HG03139 (cell line): ENCODE data around the gene APBB3.

ENCODE experiments used
- ATAC-seq: cut with Tn5 transposase; IDR thresholded peaks from one replicate; pipeline ENCODE4 v1.9.1; 2021; ENCODE audit not compliant: unreplicated experiment

APBB3 gene

DNA sequence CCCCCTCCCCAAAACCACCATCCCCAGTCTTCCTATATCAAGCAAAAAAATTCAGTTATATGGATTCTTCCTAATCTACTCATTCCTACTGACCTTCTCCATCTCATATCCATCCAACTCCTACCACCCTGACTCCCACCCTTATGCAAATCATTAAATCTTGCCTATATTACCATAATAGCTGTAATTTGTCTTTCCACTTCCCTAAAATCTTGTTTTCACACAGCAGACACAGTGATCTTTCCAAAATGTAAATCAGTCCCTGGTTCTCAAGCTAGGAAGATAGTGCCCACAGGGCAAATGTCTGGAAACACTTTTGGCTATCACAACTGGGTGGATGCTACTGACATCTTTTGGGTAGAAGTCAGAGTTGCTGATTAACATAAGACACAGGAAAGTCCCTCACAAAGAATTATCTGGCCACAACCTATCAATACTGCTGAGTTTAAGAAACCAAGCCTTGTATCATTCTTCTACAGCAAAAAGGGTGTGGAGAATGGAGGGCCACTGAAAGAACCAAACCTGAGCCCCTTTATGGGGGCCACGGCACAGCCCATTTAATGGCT, 8.6 kb downstream of the APBB3 start:
- no peak for ATAC-seq

DNA sequence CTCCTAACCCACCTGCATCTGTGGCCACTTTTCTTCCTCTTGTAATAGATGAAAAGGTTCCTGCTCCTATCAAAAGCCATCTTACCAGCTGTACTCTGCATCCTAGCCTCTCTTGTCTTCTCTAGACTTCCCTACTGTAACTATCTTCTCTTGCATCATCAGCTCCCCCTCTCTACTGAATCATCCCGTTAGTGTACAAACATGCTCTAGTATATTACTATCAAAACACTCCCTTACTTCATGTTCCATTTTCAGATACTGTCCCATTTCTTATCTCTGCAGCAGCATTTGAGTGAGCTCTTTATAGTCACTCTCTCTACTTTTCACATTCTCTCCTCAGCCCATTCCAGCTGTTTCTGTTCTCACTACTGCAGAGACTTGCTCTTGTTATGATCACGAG, 9.9 kb downstream of the APBB3 start:
- ATAC-seq: no peak

DNA sequence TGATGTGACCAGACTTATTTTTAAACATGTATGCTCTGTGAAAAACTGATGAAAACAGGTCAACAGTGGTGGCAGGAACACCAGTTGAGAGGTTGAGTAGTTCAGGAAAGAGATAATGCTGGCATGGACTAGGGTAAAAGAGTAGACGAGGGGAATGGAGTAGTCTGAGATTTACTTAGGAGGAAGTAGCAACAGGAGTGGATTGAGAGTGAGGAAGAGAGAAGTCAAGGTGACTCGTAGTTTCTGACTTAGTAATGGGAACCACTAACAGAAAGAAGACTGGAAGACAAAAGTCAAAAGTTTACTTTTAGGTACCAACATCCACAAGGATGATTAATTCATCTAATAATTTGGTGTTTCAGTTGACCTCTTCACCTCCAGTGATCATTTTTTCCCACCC, 10.7 kb downstream of the APBB3 start:
- no peak for ATAC-seq

DNA sequence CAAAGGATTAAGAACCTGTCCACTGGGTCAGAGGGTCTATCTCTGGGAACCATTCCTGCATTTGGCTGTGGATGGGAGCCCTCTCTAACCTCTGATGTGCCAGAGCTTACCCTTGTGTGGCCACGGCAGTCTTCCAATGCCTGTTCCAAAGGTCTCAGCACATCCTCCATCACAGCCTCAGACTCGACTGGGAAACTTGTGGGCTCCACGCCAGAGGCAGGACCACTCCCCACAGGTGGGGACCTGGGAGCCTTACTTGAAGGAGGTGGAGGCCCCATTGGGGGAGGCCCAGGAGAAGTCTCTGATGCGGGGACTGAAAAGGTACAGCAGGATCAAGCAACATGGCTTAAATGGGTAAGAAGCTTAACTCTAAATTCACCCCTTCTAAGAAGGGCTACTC, 12.5 kb downstream of the APBB3 start:
- no peak for ATAC-seq

DNA sequence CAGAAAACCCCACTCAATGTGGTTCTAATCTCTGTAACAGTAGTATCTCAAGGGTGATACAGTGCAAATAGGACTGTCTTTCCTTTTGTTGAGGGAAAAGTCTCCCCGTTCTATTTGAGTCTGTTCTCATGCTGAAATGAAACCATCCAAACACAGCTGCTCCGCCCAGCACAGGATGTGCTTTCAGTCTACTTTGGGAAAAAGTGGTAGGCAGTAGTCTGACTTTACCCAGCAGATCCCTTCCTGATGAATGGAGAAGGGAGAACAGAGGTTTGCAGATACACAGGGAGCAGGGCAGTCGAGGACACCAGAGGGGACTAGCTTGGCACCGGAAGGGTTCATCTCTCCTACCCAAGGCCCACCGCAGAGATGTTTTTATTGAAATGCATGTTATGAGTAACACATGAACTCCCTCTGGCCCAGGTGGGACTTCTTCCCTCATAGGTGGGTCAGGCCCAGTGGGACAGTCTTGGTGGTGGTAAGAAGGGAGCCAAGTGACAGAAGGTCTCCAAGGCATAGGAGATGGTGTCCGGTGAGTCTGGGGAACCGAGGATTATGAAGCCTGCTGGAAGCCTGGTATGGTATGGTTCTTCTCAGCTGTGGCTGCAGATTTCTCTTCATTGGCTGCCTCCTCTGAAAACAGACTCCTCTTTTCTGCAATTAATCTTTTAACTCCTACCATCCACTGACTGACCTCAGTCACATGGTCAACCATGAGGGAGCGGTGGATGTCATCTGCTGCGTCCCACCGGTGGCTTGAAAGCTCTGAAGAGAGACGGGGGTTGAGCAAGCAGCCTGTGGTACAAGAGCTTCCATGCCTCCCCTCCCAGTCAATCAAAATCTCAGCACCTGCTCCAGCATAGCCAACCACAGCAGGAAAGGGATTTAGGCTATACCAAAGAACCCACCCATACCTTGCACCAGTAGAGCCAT, 14.0 kb downstream of the APBB3 start:
- ATAC-seq: no peak

DNA sequence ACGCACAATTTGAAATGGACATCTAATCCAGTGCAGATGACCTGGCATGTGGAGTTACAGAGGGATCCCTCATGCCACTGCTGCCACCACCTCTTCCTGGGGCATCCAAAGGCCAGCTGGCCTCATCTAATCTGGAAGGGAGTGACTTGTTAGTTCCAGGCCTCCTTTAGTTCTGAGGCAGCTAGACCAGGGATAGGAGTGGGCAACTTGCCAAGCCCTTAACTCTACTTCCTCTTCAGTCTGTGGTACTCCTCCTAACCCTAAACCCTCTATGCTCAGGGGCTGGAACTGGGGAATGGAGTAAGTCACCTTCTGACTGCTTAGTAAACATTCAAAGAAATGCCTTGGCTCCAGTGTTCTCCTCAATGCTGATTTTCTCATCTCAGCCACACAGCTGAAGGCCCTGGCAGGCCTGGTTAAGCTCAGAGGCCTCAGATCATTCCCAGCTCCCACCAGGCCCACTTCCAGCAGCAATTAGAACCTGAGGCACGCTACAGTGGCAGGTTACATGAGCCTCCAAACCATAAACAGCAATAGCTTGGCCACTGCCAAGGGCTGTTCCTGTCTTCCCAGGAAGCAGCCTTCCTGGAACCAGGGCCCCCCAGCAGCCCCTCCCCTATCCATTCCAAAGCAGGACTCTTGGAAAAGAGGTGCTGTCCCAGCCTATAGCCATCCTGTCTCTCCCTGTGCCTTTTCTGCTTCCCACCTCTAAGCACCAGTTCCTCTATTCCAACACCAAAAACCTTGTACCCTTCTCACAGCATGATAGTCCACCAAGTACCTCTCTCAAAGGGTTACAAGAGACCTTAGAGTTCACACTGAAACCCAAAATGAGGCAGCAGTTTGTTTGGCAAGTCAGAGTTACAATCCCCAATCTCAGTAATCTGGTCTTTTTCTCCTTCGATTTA, 14.9 kb downstream of the APBB3 start:
- no peak for ATAC-seq

DNA sequence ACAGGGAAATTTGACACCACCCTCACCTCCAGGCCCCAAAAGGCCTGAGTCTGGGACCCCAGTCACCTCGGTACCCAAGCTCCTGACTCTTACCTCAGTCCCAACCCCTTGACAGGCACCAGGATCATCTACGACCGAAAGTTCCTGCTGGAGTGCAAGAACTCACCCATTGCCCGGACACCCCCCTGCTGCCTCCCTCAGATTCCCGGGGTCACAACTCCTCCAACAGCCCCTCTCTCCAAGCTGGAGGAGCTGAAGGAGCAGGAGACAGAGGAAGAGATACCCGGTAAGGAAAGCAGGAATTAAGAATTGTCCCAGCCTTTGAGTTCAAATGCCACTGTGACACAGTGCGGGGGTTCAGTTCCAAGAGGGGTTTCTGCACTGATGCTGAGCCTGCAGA, 15.6 kb downstream of the APBB3 start:
- ATAC-seq: no peak

DNA sequence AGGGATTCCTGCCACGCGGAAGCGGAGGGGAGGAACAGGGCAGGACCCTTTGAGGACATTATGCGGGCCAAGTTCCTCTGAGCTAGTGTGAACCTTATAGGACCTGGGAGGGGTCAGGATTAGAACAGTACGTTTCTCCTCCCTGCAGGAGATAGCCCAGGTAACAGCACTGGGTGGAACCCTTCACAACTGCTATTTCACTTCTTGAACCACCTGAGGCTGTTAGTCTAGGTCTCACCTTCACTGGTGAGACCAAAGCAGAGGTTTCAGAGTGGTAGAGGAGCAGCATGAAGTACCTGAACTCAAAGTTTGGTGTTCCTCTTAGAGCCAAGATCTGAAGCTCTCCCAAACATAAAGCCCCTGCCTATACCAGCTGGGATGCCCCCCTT, 16.1 kb downstream of the APBB3 start:
- no peak for ATAC-seq

DNA sequence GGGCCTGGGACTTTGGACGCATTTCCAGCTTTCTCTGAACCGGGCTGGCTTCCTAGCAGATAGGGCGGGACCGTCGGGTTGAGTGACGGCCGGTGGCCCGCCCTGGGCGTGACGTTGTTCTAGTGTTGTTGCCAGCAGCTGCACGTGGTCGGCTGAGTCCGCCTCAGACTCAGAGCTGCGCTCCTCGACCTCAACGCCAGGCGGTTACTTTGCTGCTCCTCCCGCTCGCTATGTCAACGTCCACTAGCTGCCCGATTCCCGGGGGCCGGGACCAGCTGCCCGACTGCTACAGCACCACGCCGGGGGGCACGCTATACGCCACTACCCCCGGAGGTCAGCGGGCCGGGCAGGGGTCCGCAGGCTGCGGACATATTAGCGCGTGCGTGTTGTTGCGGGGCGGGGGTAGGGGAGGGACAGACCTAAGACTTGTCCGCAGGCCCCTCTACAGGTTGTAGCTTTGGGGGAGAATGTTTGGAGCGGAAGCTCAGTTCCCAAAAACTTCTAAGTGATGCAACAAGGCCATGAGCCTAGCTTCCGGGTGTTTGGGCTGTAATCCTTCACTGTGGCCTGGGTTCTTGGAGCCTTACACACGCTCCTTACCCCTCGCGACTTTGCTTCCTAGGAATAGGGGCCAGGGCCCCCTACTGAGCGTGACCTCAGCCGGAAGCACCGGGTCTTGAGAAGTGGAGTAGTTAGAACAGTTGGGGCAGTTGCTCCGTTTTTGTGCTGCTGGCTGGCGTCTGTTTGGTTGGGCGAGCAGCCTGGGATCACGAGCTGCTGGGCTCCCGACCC, 16.7 kb downstream of the APBB3 start, which contains the start of gene EIF4EBP3:
Gene EIF4EBP3, plus strand, starts transcription at position 155 of the 792 bp plus-strand sequence. Its CDS starts 76 bp downstream, at position 231.
- peak; percentile 99 for ATAC-seq

DNA sequence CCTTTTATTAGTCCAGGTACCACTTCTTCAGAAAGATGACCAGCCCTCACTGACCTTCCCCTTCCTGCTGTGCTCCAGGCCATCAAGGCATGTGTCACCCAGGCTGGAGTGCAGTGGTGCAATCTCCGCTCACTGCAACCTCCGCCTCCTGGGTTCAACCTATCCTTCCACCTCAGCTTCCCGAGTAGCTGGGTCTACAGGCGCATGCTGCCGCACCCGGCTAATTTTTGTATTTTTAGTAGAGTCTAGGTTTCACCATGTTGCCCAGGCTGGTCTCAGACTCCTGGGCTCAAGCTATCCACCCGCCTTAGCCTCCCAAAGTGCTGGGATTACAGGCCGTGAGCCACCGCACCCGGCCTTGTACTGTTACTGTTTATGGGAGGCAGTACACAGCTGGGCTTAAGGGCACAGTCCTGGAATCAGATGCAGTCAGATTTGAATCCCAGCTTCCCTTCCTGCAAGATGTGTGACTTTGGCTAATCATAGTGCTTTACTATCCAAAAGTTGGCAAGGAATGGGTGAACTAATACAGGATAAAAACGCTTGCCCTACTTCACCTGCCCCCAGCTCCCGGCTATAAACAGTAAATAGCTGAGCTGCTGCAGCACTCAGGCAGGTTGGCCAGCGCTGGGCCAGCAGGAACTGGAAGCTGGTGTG, 17.4 kb downstream of the APBB3 start:
- no peak for ATAC-seq

DNA sequence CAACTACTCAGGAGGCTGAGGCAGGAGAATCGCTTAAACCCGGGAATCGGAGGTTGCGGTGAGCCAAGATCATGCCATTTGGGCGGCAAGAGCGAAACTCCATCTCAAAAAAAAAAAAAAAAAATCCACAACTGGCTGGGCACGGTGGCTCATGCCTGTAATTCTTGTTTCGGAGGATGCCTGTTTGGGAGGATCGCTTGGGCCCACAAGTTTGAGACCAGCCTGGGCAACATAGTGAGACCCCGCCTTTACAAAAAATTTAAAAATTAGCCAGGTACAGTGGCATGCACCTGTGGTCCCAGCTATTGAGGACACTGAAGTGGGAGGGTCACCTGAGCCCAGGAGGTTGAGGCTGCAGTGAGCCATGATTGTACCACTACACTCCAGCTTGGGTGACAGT, 18.8 kb downstream of the APBB3 start:
- no peak for ATAC-seq

DNA sequence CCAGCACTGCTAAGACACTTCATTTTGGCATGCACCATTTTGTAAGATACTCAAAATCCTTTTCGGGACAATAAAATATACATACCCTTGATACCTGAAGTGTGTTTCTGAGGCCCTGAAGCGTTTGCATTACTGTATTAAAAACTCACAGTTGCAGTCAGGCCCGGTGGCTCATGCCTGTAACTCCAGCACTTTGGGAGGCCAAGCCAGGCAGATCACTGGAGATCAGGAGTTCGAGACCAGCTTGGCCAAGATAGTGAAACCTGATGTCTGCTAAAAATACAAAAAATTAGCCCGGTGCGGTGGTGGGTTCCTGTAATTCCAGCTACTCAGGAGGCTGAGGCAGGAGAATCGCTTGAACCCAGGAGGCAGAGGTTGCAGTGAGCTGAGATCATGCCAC, 19.4 kb downstream of the APBB3 start:
- no peak for ATAC-seq

DNA sequence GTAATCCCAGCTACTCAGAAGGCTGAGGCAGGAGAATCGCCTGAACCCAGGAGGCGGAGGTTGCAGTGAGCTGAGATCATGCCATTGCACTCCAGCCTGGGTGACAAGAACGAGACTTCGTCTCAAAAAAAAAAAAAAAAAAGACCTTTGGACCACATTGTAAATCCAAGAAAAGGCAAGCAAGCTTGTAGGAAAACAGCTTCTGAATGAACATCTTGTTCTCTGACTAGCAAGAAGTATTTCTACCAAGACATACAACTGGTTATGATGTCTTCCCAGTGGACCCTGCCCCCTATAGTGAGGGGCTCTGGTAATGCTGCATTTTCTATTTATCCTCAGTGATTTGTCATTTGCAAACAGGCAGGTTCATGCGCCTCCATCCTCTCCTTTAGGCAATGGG, 21.4 kb downstream of the APBB3 start:
- ATAC-seq: no peak

DNA sequence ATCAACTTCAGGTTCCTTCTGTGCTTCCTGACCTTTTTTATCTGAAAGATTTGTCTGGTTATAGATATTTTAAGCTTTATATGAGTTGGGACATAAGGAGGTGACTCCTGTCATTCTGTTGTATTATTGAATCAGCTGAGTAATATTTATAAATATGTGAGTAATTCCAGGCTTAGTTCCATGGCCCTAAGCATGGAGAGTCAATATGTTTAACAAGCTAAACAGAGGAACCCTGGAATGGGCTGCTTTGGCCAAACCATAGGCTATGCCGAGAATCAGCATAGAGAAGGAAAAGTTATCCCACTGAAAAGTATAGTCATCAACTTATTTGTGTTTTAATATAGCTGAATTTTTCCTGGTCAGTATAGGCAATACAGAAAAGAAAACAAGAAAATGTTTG, 24.2 kb downstream of the APBB3 start:
- no peak for ATAC-seq

DNA sequence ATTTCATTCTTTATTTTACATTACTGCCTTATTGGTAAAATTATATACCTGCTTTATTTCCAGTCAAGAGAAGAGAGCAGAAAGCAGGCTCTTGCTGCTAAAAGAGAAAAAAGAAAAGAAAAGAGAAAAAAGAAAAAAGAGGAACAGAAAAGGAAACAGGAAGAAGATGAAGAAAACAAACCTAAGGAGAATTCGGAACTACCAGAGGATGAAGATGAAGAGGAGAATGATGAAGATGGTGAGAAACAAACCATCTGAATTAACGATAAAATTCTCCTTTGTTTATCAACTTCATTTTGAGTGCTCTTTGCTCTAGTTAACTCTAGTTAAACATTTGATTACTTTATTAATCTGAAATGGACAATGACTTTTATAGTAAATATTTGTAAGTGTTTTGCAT, 40.4 kb downstream of the APBB3 start:
- no peak for ATAC-seq

DNA sequence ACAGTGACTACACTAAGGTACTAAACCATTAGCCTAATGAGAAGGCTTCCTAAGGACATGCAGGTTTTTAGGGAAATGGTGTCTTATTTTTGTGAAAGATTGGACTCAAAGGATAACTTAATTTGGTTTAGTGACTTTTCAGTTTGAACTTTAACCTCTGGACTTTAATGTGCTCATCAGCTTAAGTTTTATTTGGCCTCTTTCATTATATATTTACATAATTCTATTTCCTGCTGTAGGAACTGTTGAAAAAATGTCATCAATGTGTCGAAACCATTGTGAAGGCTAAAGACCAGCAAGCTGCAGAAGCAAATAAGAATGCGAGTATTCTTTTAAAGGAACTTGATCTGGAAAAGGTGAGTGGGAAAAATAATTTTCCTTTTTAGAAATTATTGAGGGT, 51.3 kb downstream of the APBB3 start:
- ATAC-seq: no peak

DNA sequence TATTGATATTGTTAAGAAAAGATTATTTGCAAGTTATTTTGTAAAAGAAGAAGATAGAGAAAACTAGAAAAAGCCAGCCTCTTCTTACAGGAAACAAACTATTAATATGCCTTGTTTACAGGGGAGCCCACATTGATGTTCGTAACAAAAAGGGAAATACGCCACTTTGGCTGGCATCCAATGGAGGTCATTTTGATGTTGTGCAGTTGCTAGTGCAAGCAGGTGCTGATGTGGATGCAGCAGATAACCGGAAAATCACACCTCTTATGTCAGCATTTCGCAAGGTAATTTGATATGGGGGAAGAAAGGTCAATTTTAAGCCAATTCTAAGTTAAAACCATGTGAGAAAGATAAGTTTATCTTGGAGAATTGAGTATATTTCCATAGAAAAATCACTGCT, 54.5 kb downstream of the APBB3 start:
- no peak for ATAC-seq
